AG09319 (cell line): Measurements from ENCODE around the gene C1orf159.
A peak's percentile ranks its signal among the peaks of the same experiment; 100 is the strongest.

ENCODE experiments used
- DNase-seq: peaks from one replicate; pipeline ENCODE4 v3.0.0-alpha.2; 2010; ENCODE audit warnings: low read depth; ENCODE audit errors: extremely low read depth
- CTCF ChIP-seq: IDR thresholded peaks from 2 replicates; pipeline ENCODE4 v1.5.1; 2011; ENCODE audit warnings: low read depth, mild to moderate bottlenecking, inconsistent platforms, low read length, moderate library complexity

C1orf159 gene

GRCh38 chr1:1041873-1042272 is 74.0 kb downstream of the C1orf159 start:
- TF ChIP-seq CTCF = no peak
- DNase-seq = no peak

DNA sequence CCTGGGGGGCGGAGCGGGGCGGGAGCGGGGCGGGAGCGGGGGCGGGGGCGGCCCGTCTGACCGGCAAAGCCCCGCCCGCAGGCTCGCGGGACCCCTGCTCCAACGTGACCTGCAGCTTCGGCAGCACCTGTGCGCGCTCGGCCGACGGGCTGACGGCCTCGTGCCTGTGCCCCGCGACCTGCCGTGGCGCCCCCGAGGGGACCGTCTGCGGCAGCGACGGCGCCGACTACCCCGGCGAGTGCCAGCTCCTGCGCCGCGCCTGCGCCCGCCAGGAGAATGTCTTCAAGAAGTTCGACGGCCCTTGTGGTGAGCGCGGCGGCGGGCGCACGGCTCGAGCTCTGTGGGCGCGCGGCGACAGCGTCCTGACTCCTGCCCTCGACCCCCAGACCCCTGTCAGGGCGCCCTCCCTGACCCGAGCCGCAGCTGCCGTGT is 74.8 kb downstream of the C1orf159 start:
- DNase-seq = no peak
- no peak for TF ChIP-seq CTCF

DNA sequence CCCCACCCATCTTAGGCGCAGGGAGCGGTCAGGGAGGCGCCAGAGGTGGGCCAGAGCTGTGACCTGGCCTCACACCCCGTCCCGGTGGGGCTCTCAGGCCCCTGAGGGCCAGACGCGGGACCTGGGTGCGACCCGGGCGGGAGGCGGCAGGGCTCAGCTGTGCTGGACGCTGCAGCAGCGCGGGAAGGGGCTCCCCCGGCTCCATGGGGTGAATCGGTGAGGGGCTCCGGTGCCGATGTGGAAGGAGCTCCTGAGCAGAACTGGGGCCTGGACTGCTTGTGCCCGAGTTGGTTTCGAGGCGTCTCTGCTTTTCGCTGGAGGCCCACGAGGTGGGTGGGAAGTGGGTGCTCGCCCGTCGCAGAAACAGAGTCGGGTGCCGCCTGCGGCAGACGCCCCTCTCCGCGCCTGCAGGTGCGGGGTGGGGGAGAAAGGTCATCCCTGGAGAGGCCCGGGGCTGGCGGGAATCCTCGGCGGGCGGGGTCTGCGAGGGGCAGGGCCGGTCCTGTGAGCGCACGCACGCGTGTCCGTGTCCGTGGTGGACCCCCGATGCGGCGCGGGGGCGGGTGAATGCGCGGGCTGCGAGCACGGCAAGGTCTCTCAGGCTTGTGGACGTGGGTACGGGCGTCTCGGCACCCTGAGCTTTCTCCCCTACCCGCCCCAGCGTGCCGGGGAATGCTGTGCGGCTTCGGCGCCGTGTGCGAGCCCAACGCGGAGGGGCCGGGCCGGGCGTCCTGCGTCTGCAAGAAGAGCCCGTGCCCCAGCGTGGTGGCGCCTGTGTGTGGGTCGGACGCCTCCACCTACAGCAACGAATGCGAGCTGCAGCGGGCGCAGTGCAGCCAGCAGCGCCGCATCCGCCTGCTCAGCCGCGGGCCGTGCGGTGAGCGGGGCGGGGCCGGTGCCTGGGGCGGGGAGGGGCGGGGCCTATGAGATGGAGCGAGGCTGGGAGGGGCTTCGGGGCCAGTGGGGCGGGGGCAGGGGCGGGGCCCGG is 75.6 kb downstream of the C1orf159 start:
- TF ChIP-seq CTCF = peak; percentile 4
- DNase-seq = peak; percentile 49

- no peak for DNase-seq
- no peak for TF ChIP-seq CTCF
Measured at GRCh38 chr1:1039145-1039910, 76.6 kb downstream of the C1orf159 start.

GRCh38 chr1:1038694-1039093 is 77.2 kb downstream of the C1orf159 start:
- DNase-seq = no peak
- no peak for TF ChIP-seq CTCF

- no peak for DNase-seq
- TF ChIP-seq CTCF = no peak
Measured at GRCh38 chr1:1037366-1038327, 78.2 kb downstream of the C1orf159 start.
